ENCODE data around the gene GRAMD1C.

Gene GRAMD1C

DNA sequence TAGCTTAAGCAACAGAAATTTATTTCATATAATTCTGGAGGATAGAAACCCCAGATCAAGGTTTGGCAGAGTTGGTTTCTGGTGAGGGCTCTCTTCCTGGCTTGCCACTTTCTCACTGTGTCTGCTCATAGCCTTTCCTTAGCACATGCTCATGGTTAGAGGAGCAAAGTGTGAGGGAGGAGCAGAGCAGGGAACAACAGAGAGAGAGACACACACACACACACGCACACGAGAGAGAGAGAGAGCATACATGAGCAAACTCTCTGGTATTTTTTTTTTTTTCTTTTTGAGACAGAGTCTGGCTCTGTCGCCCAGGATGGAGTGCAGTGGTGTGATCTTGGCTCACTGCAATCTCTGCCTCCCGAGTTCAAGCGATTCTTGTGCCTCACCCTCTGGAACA, 72.4 kb downstream of the GRAMD1C start:
- Histone ChIP-seq H3K9ac (ENCODE audit: low read length) (no peak overlapping the region), H3K27me3 (ENCODE audit: control insufficient read depth in 1 of 2, insufficient read depth in 1 of 2, low read length in 2 of 2) (no peaks in the 10 kb centered on the region), H3K4ac (ENCODE audit: low read depth in 1 of 2, low read length in 2 of 2) (no peak overlapping the region), H3K18ac (ENCODE audit: low read depth in 1 of 2, low read length in 2 of 2) (no peak overlapping the region), H4K91ac (ENCODE audit: low read length) (no peak overlapping the region), H3K14ac (ENCODE audit: low read length in 2 of 2) (no peak overlapping the region), H3K9me3 (ENCODE audit: control insufficient read depth, low read length) (no peaks in the 10 kb centered on the region), H2AFZ (ENCODE audit: low read depth, low read length) (no peak overlapping the region), H3K4me1 (ENCODE audit: control insufficient read depth, insufficient read depth, low read depth, low read length) (no peaks in the 10 kb centered on the region), H2BK12ac (ENCODE audit: low read length in 2 of 2) (no peak overlapping the region), H3K36me3 (ENCODE audit: control insufficient read depth in 1 of 2, insufficient read depth in 2 of 2, low read depth in 1 of 2, low read length in 2 of 2) (no peaks in the 10 kb centered on the region), H3K23ac (ENCODE audit: low read length in 2 of 2) (no peak overlapping the region), H2AK5ac (ENCODE audit: low read length, severe bottlenecking) (no peak overlapping the region), H3K79me1 (replicated peaks; ENCODE audit: low read length, poor library complexity, severe bottlenecking) (no peaks in the 10 kb centered on the region), H2BK5ac (ENCODE audit: low read depth, low read length, poor library complexity, severe bottlenecking) (no peak overlapping the region), H2BK120ac (ENCODE audit: low read depth, low read length) (no peak overlapping the region), H4K8ac (ENCODE audit: low read length) (no peak overlapping the region), H3K4me2 (ENCODE audit: low read length, poor library complexity, severe bottlenecking) (no peak overlapping the region), H2BK15ac (ENCODE audit: low read depth, poor library complexity, severe bottlenecking) (no peak overlapping the region), H3K4me3 (ENCODE audit: insufficient read depth in 1 of 2, low read depth in 1 of 2, low read length in 2 of 2) (no peak overlapping the region), H3K27ac (ENCODE audit: low read length, poor library complexity, severe bottlenecking) (no peak overlapping the region)
- WGBS, result 86% methylated on average over 5 of the region's 5 CpGs
- DNase-seq, result peak; percentile 5

DNA sequence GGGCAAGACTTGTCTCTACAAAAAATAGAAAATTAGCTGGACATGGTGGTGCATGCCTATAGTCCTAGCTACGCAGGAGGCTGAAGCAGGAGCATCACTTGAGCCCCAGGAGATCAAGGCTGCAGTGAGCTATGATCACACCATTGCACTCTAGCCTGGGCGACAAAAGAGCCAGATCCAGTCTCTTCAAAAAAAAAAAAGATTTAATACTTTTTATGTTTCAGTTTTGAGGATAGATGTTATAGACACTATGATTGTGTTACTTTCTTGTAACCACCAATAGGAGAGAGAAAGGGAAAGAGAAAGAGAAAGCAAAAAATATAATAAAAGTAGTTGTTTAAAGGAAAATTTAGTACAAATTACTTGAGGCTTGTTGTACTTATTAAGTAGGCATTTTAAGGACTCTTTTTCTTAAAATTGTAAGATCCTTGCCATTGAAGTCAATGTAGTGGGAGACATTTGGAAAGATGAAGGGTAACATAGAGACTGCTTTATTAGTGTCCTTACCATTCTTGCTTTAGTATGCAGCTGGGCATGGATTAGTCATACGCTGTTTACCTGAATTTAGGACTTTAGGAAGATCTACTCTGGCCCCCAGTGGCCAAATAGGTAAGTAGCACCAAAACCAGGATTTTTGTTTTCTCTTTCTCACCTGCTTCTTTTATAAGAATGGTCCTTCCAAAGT, 74.1 kb downstream of the GRAMD1C start:
- Histone ChIP-seq H3K9ac (ENCODE audit: low read length) (peak overlapping the region; percentile 40), H4K8ac (ENCODE audit: low read length) (no peak overlapping the region), H2BK12ac (ENCODE audit: low read length in 2 of 2) (no peak overlapping the region), H3K4ac (ENCODE audit: low read depth in 1 of 2, low read length in 2 of 2) (peak overlapping the region in 1 of 2 experiments; percentile 51), H2BK5ac (ENCODE audit: low read depth, low read length, poor library complexity, severe bottlenecking) (no peak overlapping the region), H3K27ac (ENCODE audit: low read length, poor library complexity, severe bottlenecking) (no peak overlapping the region), H3K36me3 (ENCODE audit: control insufficient read depth in 1 of 2, insufficient read depth in 2 of 2, low read depth in 1 of 2, low read length in 2 of 2) (no peaks in the 10 kb centered on the region), H3K27me3 (ENCODE audit: control insufficient read depth in 1 of 2, insufficient read depth in 1 of 2, low read length in 2 of 2) (no peaks in the 10 kb centered on the region), H2AK5ac (ENCODE audit: low read length, severe bottlenecking) (no peak overlapping the region), H3K9me3 (ENCODE audit: control insufficient read depth, low read length) (no peaks in the 10 kb centered on the region), H3K4me2 (ENCODE audit: low read length, poor library complexity, severe bottlenecking) (no peak overlapping the region), H2BK15ac (ENCODE audit: low read depth, poor library complexity, severe bottlenecking) (no peak overlapping the region), H4K91ac (ENCODE audit: low read length) (no peak overlapping the region), H2AFZ (ENCODE audit: low read depth, low read length) (no peak overlapping the region), H3K23ac (ENCODE audit: low read length in 2 of 2) (no peak overlapping the region), H3K14ac (ENCODE audit: low read length in 2 of 2) (no peak overlapping the region), H3K4me3 (ENCODE audit: insufficient read depth in 1 of 2, low read depth in 1 of 2, low read length in 2 of 2) (peak overlapping the region in 1 of 2 experiments; percentile 49), H2BK120ac (ENCODE audit: low read depth, low read length) (no peak overlapping the region), H3K4me1 (ENCODE audit: control insufficient read depth, insufficient read depth, low read depth, low read length) (no peaks in the 10 kb centered on the region), H3K18ac (ENCODE audit: low read depth in 1 of 2, low read length in 2 of 2) (no peak overlapping the region), H3K79me1 (replicated peaks; ENCODE audit: low read length, poor library complexity, severe bottlenecking) (no peaks in the 10 kb centered on the region)
- peak; percentile 75 for DNase-seq
- 25% methylated on average over 2 of the region's 3 CpGs for whole genome bisulfite sequencing

GRCh38 chr3:113914646-113915045, 76.1 kb downstream of the GRAMD1C start:
- no peaks in the 10 kb centered on the region for H3K4me1 ChIP-seq (ENCODE audit: control insufficient read depth, insufficient read depth, low read depth, low read length)
- DNase-seq, result no peak
- no peak overlapping the region for H3K4me3 ChIP-seq (ENCODE audit: insufficient read depth in 1 of 2, low read depth in 1 of 2, low read length in 2 of 2)
- H3K27ac ChIP-seq (ENCODE audit: low read length, poor library complexity, severe bottlenecking), result no peak overlapping the region
- no peaks in the 10 kb centered on the region for H3K79me1 ChIP-seq (replicated peaks; ENCODE audit: low read length, poor library complexity, severe bottlenecking)
- H3K4ac ChIP-seq (ENCODE audit: low read depth in 1 of 2, low read length in 2 of 2), result no peak overlapping the region
- H3K18ac ChIP-seq (ENCODE audit: low read depth in 1 of 2, low read length in 2 of 2), result no peak overlapping the region
- H3K4me2 ChIP-seq (ENCODE audit: low read length, poor library complexity, severe bottlenecking), result no peak overlapping the region
- H3K9me3 ChIP-seq (ENCODE audit: control insufficient read depth, low read length), result no peaks in the 10 kb centered on the region
- no peak overlapping the region for H3K9ac ChIP-seq (ENCODE audit: low read length)
- H2AFZ ChIP-seq (ENCODE audit: low read depth, low read length), result no peak overlapping the region
- H3K36me3 ChIP-seq (ENCODE audit: control insufficient read depth in 1 of 2, insufficient read depth in 2 of 2, low read depth in 1 of 2, low read length in 2 of 2), result no peaks in the 10 kb centered on the region
- H4K91ac ChIP-seq (ENCODE audit: low read length), result no peak overlapping the region
- no peak overlapping the region for H2BK5ac ChIP-seq (ENCODE audit: low read depth, low read length, poor library complexity, severe bottlenecking)
- H3K23ac ChIP-seq (ENCODE audit: low read length in 2 of 2), result no peak overlapping the region
- no peak overlapping the region for H2BK15ac ChIP-seq (ENCODE audit: low read depth, poor library complexity, severe bottlenecking)
- no peak overlapping the region for H2BK12ac ChIP-seq (ENCODE audit: low read length in 2 of 2)
- H4K8ac ChIP-seq (ENCODE audit: low read length), result no peak overlapping the region
- no peak overlapping the region for H2AK5ac ChIP-seq (ENCODE audit: low read length, severe bottlenecking)
- H2BK120ac ChIP-seq (ENCODE audit: low read depth, low read length), result no peak overlapping the region
- no peaks in the 10 kb centered on the region for H3K27me3 ChIP-seq (ENCODE audit: control insufficient read depth in 1 of 2, insufficient read depth in 1 of 2, low read length in 2 of 2)
- H3K14ac ChIP-seq (ENCODE audit: low read length in 2 of 2), result no peak overlapping the region
- WGBS, result 100% methylated on average over 1 of the region's 2 CpGs

DNA sequence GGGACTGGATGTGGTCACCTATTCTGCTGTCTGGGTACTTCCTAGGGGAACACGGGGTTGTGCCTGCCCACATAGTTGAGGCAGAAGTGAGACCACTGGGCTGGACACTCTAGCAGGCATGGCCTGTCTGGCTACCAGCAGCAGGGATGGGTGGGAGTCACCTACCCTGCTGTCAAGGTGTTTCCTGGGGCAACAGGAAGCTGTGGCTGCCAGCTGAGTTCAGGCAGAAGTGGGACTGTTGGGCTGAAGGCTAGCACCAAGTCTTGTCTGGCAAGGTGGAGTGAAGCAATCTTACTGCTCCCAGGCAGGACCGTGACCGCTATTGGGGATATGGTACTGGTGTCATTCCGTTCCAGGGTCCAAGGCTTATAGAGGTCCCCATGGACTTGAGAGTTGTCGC, 89.0 kb downstream of the GRAMD1C start:
- Histone ChIP-seq H3K36me3 (ENCODE audit: control insufficient read depth in 1 of 2, insufficient read depth in 2 of 2, low read depth in 1 of 2, low read length in 2 of 2) (no peaks in the 10 kb centered on the region), H2BK5ac (ENCODE audit: low read depth, low read length, poor library complexity, severe bottlenecking) (no peak overlapping the region), H3K4me1 (ENCODE audit: control insufficient read depth, insufficient read depth, low read depth, low read length) (no peaks in the 10 kb centered on the region), H4K8ac (ENCODE audit: low read length) (no peak overlapping the region), H2AK5ac (ENCODE audit: low read length, severe bottlenecking) (no peak overlapping the region), H3K4me2 (ENCODE audit: low read length, poor library complexity, severe bottlenecking) (no peak overlapping the region), H3K27ac (ENCODE audit: low read length, poor library complexity, severe bottlenecking) (no peak overlapping the region), H3K4ac (ENCODE audit: low read depth in 1 of 2, low read length in 2 of 2) (no peak overlapping the region), H2BK120ac (ENCODE audit: low read depth, low read length) (no peak overlapping the region), H3K23ac (ENCODE audit: low read length in 2 of 2) (no peak overlapping the region), H3K79me1 (replicated peaks; ENCODE audit: low read length, poor library complexity, severe bottlenecking) (no peaks in the 10 kb centered on the region), H3K9ac (ENCODE audit: low read length) (no peak overlapping the region), H3K14ac (ENCODE audit: low read length in 2 of 2) (no peak overlapping the region), H4K91ac (ENCODE audit: low read length) (peak overlapping the region; percentile 61), H3K27me3 (ENCODE audit: control insufficient read depth in 1 of 2, insufficient read depth in 1 of 2, low read length in 2 of 2) (no peaks in the 10 kb centered on the region), H2BK15ac (ENCODE audit: low read depth, poor library complexity, severe bottlenecking) (no peak overlapping the region), H3K18ac (ENCODE audit: low read depth in 1 of 2, low read length in 2 of 2) (no peak overlapping the region), H3K4me3 (ENCODE audit: insufficient read depth in 1 of 2, low read depth in 1 of 2, low read length in 2 of 2) (no peak overlapping the region), H2AFZ (ENCODE audit: low read depth, low read length) (no peak overlapping the region), H3K9me3 (ENCODE audit: control insufficient read depth, low read length) (peaks cover 14% of the 10 kb centered on the region), H2BK12ac (ENCODE audit: low read length in 2 of 2) (no peak overlapping the region)
- WGBS, result 93% methylated on average over 5 of the region's 5 CpGs
- no peak for DNase-seq

Data from mesenchymal stem cell (in vitro differentiated cells and primary cell).